Left hindlimb (tissue), 1 donor: ENCODE measurements around the gene SFMBT1.

Experiments
- DNase-seq: peaks from one replicate; pipeline ENCODE4 v3.0.0-alpha.2; 2018

SFMBT1 gene

DNA sequence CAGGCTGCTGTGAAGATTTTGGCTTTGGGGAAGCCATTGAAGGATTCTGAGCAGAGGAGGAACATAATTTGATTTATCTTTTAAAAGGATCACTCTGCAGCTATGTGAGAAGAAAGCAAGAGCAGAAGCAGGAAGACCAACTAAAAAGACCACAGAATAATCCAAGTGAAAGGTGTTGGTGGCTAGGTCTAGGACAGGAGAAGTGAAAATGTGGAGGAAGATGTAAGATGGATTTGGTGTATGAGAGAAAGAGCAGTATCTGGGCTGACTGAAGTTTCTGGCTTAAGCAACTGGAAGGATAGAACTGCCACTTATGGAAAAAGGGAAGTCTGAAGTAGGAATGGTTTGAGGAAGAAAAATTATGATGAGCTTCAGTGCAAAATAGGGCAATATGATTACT lies 62.0 kb downstream of the SFMBT1 start:
- DNase-seq: no peak

DNA sequence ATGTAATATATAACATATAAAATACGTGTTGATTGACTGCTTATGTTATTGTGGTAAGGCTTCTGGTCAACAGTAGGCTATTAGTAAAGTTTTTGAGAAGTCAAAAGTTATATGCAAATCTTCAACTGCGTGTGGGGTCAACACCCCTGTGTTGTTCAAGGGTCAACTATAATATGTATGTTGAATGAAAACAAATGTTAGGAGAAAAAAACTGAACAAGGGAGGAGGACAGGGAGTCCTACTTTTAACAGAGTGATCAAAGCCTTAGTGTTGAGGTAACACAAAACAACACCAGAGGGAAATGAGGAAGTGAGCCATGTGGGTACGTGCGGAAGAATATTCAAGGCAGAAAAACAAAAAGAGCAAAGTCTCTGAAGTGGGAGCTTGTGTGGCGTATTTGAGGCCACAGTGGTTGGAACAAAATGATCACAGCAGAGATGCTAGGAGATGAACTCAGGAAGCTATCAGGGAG lies 62.5 kb downstream of the SFMBT1 start:
- DNase-seq: no peak

DNA sequence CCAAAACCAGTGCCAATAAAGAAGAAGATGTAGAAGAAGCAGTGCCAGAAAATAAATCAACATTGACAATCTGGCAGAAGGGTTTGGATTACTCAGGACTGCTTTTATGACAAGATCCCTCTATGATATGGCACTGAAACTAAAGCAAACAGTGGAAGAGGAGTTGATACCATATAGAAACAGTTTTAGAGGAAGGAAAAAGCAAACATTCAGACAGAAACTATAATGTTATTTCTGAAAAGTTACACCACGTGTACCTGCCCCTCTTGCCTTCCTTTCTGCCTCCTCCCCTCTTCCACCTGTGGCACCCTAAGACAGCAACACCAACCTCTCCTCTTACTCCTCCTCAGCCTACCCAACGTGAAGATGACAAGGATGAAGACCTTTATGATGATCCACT lies 63.0 kb downstream of the SFMBT1 start:
- no peak for DNase-seq

DNA sequence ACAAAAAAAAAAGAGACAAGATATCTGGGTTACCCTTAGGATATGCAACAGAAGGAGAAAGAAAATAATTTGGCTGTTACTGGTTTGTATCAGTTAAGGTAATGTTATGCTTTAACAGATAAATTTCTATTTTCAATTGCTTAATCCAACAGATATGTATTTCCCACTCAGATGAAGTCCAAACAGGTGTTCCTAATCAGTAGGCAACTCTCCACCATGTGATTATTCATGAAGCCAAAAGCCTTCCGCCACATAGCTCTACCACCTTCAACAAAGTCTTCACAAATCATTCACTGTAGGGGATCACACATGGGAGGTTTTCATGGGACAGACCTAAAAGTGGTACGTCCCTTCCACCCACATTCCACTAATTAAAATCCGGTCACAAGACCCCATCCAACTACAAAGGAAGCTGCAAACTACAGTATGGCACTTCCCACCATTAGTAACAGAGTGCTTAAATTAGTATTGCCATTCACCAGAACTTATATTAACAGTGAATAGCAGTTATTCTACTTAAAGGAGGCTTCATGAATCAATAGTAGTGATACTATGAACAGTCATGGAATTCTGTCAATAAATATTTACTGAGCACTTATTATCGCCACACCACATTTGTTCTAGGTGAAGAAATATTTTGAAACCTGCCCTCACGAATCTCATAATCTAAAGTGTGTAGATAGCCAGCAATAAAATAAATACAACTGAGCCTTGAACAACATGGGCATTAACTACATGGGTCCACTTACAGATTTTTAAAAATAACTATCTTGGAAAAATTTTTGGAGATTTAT lies 66.5 kb downstream of the SFMBT1 start:
- no peak for DNase-seq

DNA sequence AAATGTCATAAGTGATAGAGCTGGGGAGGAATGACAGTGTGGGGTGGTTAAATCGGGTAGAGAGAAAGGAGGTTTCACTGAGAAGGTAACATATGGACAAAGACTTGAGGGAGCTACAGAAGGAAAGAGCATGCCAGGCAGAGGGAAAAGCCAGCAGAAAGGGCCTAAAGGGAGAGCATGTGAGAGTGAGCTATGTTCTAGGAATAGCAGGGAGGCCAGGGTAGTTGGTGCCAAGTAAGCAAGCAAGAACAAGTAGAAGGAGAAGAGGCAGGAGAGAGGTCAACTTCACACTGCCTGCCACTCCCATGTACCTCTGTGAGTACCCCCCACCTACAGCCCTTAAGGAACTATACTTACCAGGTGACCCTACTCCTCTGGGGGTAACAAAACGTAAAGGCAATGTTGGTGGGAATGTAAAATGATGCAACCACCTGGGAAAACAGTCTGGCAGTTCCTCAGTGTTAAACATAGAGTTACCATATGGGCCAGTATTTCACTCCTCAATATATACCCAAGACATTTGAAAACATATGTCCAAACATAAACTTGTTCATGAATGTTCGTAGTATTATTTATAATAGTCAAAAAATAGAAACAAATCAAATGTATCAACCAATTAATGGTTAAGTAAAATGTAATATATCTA lies 67.6 kb downstream of the SFMBT1 start:
- no peak for DNase-seq

DNA sequence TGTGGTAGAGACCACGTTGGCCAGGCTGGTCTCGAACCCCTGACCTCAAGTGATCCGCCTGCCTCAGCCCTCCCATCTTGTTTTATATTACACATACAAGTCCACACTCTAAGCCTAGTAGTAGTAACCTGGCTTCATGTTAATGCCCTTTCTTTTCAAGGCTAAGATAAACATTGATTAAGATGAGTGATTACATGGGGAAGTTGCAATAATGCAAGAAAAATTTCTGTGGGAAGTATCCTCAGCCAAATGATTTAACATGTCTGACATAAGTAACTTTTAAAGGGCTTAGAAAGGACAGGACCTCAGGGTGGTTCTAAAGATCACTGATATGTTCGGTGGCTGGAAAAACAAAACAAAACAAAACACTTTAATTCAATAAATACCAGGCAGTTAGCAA lies 72.1 kb downstream of the SFMBT1 start:
- DNase-seq: no peak

DNA sequence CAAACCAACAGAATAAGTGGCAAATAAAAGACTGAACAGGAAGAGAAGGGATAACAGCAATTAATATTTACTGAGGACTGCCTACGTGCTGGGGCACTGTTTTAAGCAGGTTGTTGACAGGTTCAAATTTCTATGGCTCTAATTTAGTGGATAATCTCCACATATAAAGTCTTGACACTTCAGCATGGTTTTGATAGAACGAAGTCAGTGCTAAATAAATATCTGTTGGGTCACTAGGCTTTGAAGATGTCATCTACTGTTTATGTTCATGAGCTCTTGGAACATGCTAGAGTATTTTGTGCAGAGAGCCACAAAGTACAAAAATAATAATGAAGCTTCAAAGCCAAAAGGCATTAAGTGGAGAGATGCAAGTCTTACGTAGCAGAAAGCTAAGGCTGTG lies 74.0 kb downstream of the SFMBT1 start:
- no peak for DNase-seq

DNA sequence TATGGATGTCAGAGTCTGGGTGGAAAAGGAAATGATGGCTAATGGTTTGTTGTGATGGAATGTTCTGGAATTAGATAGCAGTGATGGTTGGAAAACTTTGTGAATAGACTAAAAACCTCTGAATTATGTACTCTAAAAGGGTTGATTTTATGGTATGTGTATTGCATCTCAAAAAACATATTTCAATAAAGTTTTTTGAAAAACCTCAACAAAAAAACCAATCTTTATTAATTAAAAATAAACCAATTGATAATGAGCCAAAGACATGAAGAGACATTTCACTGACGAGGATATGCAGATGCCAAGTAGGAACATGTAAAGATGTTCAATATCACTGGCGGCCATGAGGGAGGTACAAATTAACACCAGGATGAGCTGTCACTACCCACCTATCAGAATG lies 78.5 kb downstream of the SFMBT1 start:
- no peak for DNase-seq

DNA sequence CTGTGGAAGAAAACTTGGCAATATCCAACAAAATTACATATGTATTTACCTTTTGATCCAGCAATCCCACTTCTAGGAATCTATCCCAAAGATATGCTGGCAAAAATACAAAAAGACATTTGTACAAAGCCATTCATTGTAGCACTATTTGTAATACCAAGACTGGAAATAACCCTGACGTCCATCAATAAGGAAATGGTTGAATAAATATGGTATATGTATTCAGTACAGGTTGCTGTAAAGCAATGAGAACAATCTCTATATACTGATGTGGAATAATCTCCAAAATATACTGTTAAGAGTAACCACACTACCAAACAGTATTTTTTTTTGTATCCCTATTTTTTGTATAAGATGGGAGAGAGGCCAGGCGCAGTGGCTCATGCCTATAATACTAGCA lies 83.7 kb downstream of the SFMBT1 start:
- no peak for DNase-seq

DNA sequence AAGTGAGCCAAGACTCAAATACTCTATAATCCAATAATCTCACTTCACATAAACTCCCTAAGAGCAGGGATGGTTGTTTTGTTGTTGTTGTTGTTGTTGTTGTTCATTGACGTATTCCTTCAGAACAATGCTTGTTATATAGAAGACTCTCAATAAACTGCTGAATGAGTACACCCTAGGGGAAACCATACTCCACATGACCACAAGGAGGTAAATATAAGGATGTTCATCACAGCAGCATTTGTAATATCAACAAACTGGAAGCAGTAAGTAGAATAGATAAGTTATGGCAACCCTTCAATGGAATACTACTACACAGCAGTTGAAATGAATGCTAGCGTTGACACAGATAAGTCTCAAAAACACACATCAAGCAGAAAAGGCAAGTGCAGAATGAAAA lies 86.1 kb downstream of the SFMBT1 start:
- no peak for DNase-seq

DNA sequence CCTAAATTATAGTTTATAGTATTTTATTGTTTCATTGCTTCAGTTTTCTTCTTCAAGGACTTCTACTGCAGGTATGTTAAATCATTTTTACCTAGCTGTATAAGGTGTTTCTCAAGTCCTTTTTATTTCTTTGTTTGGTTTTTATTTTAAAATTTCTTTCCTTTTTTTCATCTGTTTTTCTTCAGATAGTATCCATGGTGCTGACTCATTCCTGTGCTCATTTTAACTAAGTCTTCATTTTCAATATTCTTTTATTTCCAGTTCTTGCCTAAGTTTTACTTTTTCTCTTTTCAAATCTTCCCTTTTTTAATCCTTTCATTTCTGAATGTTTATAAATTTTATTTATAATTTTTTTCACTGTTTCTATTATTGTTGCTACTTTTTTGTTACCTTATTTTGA lies 106.3 kb downstream of the SFMBT1 start:
- DNase-seq: no peak

DNA sequence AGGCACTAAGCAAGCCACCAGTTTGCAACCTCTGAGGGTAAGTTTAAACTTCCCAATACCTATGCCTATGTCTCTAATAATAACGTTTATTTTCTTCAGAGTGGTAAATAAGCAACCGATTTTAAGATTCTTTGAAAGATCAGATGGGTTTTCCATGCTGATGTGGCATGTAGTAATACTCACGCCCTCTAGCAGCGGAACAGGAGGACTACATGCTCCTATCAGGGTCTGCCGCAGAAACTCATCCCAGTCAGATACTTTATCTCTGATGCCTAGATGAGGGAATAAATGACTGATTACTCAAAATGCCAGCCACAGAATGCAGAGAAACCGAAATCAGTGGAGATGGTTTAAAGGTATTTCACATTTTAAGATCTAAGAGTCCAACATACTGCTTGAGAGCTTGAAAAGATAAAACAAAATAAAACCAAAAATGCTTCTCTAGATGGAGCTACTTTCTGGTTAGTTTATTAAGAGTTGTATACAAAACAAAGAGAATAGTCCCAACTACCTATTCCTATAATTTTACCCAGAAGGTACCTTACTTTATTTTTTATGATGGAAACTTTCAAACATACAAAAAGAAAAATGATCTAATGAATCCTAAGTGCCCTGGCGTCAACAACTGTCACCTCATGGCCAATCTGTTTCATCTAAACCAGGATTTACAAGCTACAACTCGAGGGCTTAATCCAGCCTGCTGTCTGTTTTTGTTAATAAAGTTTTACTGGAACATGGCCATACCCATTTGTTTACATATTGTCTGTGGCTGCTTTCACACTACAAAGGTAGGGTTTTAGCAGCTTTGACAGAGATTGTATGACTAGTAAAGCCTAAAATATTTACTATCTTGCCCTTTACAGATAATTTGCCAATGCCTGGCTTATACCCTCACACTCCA lies 111.0 kb downstream of the SFMBT1 start:
- no peak for DNase-seq

DNA sequence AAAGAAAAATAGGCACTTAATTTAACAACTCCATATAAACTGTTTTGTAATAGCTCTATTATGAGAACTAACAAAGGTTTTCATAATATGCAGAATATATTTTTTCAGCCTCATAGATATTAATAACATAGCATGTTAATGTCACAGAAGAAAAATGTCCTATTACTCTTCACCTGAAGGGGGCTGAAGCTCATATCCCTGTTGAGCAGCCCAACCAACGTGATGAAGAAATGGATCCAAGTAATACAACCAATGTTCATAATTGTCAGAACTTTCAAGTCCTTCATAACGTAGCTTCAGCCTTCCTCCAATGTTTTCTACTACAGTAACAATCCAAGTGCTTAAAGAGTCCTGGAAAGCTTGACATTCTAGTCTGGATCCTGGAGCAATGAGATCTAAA lies 114.0 kb downstream of the SFMBT1 start:
- DNase-seq: no peak

DNA sequence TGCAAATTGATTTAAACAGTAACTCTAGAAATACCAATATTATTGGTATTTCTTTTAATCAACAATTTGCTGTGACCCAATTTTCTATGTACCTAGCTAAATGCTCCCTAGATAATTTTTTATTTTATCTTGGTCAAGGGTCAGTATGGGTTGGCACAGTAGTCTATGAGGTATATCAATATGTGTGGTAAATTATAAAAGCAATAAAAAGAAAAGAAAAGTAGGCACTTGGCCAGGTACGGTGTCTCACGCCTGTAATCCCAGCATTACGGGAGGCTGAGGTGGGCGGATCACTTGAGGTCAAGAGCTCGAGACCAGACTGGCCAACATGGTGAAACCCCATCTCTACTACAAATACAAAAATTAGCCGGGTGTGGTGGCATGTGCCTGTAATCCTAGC lies 114.5 kb downstream of the SFMBT1 start:
- DNase-seq: no peak

DNA sequence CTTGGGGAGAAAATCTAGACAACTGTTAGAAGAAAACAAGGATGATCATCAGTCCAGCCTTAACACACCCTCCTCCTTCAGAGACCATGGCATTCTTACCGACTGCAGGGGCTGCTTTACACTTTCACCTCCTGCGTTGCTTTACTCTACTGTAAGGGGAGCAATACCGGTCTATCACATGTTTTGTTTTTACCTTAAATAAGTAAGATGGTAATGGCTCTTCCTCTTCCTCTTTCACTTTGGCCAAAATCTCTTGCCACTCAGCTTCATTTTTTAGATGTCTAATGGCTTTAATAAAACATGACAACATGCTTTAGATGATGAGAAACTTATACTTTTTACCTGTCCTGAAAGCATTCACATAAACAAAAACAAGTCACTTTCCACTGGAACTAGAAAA lies 115.1 kb downstream of the SFMBT1 start:
- DNase-seq: no peak

DNA sequence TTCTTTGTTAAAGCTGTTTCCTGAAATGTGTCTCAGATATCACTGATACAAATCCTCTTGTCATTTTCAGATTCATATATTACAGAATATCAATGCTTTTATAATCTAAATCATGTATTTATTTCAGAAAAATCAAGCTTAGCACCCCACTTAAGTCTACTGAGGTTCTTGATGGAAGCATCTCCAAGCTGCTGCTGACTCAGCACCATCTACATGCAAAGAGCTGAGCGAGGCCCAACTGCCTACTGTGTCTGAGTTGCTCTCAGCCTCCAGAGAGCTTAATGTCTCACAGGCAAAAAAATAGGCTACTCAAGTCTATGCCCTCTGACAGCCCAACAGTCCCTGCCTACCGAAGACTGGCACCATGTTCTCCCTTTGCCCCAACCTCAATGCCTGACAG lies 119.3 kb downstream of the SFMBT1 start:
- DNase-seq: no peak

DNA sequence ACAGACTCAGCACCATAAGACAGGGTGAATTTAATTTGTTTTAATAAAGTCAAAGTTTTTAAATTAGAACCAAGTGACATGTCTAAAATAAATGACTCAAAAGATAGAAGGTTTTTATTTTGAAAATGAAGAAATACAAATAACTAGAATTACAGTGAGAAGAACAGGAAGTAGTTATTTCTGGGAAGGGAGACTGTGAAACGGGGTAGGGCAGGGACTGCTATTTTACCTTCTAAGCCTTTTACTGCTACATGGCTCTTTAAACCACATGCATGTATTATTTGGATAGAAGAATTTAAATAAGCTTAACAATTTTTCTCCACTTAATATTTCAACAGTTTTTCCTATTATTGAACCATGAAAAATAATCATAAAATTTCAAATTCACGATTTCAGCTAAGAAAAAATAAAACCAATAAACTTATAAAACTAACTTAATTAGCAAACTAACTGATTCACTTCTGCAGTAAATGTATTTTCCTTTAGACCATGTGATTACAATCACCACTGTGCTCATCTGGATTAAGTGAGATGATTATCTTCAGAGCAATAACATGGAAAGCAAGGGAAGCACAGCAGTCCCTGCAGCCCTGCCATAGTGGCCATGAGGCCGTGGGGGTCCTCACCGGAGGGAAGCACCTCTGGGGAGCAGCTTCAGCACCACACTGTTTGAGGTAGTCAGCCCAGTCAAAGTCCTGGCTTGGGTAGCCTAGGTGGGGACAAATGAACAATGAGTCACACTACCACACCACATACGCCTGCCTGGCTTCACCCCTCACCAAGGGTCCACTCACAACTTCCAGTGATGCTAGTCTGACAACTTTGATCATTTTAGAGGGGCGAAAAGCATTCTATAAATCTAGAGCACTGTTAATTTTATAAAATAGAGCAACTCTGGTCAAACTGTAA lies 120.2 kb downstream of the SFMBT1 start:
- DNase-seq: no peak

DNA sequence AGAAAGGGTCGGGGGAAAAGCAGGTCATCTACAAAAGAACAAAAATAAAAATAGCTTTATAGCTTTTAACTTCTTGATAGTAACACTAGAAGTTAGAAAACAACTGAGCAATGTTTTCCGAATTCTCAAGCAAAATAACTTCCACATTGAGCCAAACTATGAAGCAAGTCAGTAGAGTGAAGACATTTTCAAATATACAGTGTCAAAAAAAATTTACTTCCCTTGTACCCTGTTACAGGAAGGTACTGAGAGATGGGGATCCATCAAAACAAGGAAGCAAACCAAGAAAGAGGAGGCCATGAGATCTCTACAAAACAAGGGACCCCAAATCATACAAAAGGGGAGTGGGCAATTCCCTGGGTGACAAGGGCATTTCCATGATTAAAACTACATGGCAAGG lies 121.9 kb downstream of the SFMBT1 start:
- no peak for DNase-seq

DNA sequence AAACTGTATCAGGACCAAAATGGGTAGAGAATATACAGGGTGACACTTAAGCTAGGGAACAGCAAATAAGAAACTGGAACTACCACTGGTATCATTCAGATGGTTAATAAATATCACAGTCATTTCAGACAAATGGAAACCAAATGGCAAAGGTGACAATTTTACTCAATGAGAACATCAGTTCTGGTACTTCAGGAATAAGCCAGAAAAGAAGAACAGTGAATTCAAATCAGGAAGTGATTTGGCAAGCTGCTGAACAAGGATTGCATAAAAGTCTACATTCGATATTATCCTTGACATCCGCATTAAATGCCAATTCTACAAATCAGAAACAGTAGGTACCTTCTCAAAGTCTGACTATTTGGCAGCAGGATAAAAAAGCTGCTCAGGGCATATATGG lies 125.0 kb downstream of the SFMBT1 start:
- no peak for DNase-seq

DNA sequence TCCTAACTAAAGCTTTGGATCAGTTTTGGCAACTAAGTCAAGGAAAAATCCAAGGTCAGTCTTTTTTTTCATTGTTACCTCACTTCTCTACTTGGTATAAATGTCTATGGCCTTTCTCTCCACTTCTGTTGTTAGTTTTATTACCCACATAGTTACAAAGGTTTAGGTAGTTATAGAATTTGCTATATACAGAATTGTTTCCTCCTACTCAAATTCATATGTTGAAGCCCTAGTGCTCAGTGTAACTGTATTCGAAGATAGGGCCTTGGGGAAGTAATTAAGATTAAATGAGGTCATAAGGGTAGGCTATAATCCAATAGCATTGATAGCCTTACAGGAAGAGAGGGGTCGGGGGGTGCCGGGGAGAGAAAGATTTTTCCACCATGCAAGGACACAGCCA lies 128.8 kb downstream of the SFMBT1 start:
- DNase-seq: no peak

DNA sequence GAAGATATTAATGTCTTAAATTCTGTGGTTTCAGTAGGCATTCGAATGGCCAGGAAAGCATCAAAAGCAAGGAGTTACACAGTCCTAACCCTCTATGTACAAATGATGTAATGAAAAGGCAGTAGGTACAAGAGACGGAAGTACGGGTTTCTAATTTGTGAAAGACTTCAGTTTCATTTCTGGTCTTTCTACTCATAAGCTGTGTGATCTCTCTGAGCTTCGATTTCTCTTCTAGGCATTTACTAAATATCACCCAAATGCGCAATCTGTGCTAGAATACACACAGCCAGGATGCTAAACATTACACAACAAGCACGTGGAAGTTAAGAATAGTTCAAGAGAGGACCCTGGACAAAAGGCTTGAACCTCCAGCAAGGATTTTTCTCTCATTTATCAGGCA lies 130.6 kb downstream of the SFMBT1 start:
- DNase-seq: no peak

DNA sequence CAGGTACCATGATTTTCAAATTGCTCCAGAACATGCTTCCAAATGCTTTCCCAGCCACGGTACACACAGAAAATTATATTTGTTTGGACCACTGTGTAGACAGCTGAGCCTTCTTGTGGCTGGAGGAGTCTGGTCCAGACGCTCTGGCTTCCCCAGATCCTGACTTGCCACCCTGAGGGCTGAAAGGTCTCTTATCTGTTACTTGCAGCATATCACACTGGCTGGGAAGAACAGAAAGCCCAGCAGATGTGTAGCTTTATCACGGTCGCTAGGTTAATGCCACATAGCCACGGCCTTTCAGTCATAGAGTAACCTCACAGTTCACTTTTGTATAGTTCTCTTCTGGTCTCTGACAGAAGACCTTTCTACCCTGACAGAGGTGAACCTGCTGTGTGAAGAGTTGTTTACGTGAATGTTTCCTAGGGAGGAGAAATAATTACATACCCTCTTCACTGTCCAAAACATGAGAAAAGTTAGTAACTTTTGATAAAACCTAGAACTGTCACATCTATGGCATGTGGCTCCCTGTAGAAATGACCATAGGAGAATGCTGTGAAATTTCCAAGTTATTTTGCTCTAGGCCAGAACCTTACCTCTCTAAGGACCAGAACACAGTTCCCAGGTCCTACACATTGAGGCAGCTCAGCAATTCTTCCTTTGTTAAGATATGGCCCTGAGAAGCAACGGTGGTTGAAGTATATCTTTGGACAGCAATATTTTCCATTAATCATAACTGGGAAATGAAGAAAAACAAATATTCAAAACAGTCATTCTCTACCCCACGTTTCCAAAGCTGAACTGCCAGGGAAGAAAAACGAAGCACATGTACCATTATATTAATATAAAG lies 132.8 kb downstream of the SFMBT1 start:
- DNase-seq: no peak
